Hematopoietic multipotent progenitor cell treated with erythropoietin and hydrocortisone succinate and interleukin-3 and kit ligand, for 15 days (in vitro differentiated cells): ENCODE measurements around the gene ABCF2.
A peak's percentile ranks its signal among the peaks of the same experiment; 100 is the strongest.

ENCODE experiments used
- DNase-seq: peaks from one replicate; pipeline ENCODE4 v3.0.0-alpha.2; 2015; ENCODE audit warnings: low spot score

ABCF2 gene

GRCh38 chr7:151242159-151243044, 15.4 kb upstream of the ABCF2 start:
- DNase-seq: no peak

- no peak for DNase-seq
Measured at GRCh38 chr7:151241755-151242096, 14.7 kb upstream of the ABCF2 start.

GRCh38 chr7:151240942-151241754, 14.1 kb upstream of the ABCF2 start:
- no peak for DNase-seq

- DNase-seq: no peak
Measured at GRCh38 chr7:151240536-151240935, 13.5 kb upstream of the ABCF2 start.

GRCh38 chr7:151239837-151240459, 12.9 kb upstream of the ABCF2 start:
- no peak for DNase-seq

- DNase-seq: no peak
Measured at GRCh38 chr7:151238924-151239836, 12.2 kb upstream of the ABCF2 start.

GRCh38 chr7:151238190-151238810, 11.3 kb upstream of the ABCF2 start:
- no peak for DNase-seq

- DNase-seq: no peak
Measured at GRCh38 chr7:151237244-151238189, 10.5 kb upstream of the ABCF2 start.

- DNase-seq: no peak
Measured at GRCh38 chr7:151236406-151236805, 9.4 kb upstream of the ABCF2 start.

- DNase-seq: no peak
Measured at GRCh38 chr7:151235091-151235787, 8.2 kb upstream of the ABCF2 start.

GRCh38 chr7:151233804-151234203, 6.8 kb upstream of the ABCF2 start:
- DNase-seq: no peak

- peak; percentile 87 for DNase-seq
Measured at GRCh38 chr7:151232917-151233701, 6.1 kb upstream of the ABCF2 start.

- DNase-seq: peak; percentile 87
Measured at GRCh38 chr7:151232091-151232916, 5.3 kb upstream of the ABCF2 start, which contains the start of gene CHPF2. TSS of gene CHPF2 (plus strand) at chr7:151232483. CDS start at chr7:151234012, 1,529 bp downstream.

GRCh38 chr7:151231080-151231479, 4.1 kb upstream of the ABCF2 start:
- no peak for DNase-seq

GRCh38 chr7:151229249-151229648, 2.2 kb upstream of the ABCF2 start:
- DNase-seq: no peak

GRCh38 chr7:151228024-151228866, 1.2 kb upstream of the ABCF2 start:
- DNase-seq: no peak

GRCh38 chr7:151226560-151226874, 488 bp downstream of the ABCF2 start:
- no peak for DNase-seq
